Measurements from ENCODE around the gene LRP1B.

LRP1B gene

GRCh38 chr2:140882671-140883620 is 1247.9 kb downstream of the LRP1B start:
- Histone ChIP-seq H3K4me1 (ENCODE audit: control insufficient read depth, insufficient read depth, low read length) (peaks cover 10% of the 10 kb centered on the region; the same call in 1 of the 2 replicates), H3K9ac (ENCODE audit: low read length) (no peak overlapping the region), H3K36me3 (ENCODE audit: control insufficient read depth, insufficient read depth, low read length) (no peaks in the 10 kb centered on the region), H3K27me3 (ENCODE audit: control insufficient read depth, insufficient read depth, low read length) (no peaks in the 10 kb centered on the region), H3K9me3 (ENCODE audit: control insufficient read depth, insufficient read depth, low read depth, low read length) (peaks cover 3% of the 10 kb centered on the region; the same call in 1 of the 2 replicates), H3K27ac (ENCODE audit: low read depth, low read length) (no peak overlapping the region), H3K4me3 (ENCODE audit: low read depth, low read length) (no peak overlapping the region)

- Histone ChIP-seq H3K9me3 (ENCODE audit: control insufficient read depth, insufficient read depth, low read depth, low read length) (peaks cover 19% of the 10 kb centered on the region), H3K27me3 (ENCODE audit: control insufficient read depth, insufficient read depth, low read length) (no peaks in the 10 kb centered on the region), H3K36me3 (ENCODE audit: control insufficient read depth, insufficient read depth, low read length) (no peaks in the 10 kb centered on the region), H3K4me3 (ENCODE audit: low read depth, low read length) (no peak overlapping the region), H3K9ac (ENCODE audit: low read length) (no peak overlapping the region), H3K4me1 (ENCODE audit: control insufficient read depth, insufficient read depth, low read length) (peaks cover 10% of the 10 kb centered on the region; the same call in 1 of the 2 replicates), H3K27ac (ENCODE audit: low read depth, low read length) (no peak overlapping the region)
These were observed 1250.2 kb downstream of the LRP1B start for GRCh38 chr2:140880573-140880972.

- H3K4me3 ChIP-seq (ENCODE audit: low read depth, low read length): no peak overlapping the region
- H3K36me3 ChIP-seq (ENCODE audit: control insufficient read depth, insufficient read depth, low read length): no peaks in the 10 kb centered on the region
- no peaks in the 10 kb centered on the region for H3K4me1 ChIP-seq (ENCODE audit: control insufficient read depth, insufficient read depth, low read length)
- H3K27me3 ChIP-seq (ENCODE audit: control insufficient read depth, insufficient read depth, low read length): no peaks in the 10 kb centered on the region
- H3K9ac ChIP-seq (ENCODE audit: low read length): no peak overlapping the region
- no peak overlapping the region for H3K27ac ChIP-seq (ENCODE audit: low read depth, low read length)
- H3K9me3 ChIP-seq (ENCODE audit: control insufficient read depth, insufficient read depth, low read depth, low read length): peaks cover 38% of the 10 kb centered on the region
These were observed 1254.8 kb downstream of the LRP1B start for GRCh38 chr2:140876015-140876414.

- H3K4me1 ChIP-seq (ENCODE audit: control insufficient read depth, insufficient read depth, low read length): no peaks in the 10 kb centered on the region
- no peak overlapping the region for H3K9ac ChIP-seq (ENCODE audit: low read length)
- H3K9me3 ChIP-seq (ENCODE audit: control insufficient read depth, insufficient read depth, low read depth, low read length): peaks cover 38% of the 10 kb centered on the region
- no peak overlapping the region for H3K4me3 ChIP-seq (ENCODE audit: low read depth, low read length)
- H3K27ac ChIP-seq (ENCODE audit: low read depth, low read length): no peak overlapping the region
- no peaks in the 10 kb centered on the region for H3K27me3 ChIP-seq (ENCODE audit: control insufficient read depth, insufficient read depth, low read length)
- no peaks in the 10 kb centered on the region for H3K36me3 ChIP-seq (ENCODE audit: control insufficient read depth, insufficient read depth, low read length)
These were observed 1256.8 kb downstream of the LRP1B start for GRCh38 chr2:140873915-140874531.

- Histone ChIP-seq H3K4me3 (ENCODE audit: low read depth, low read length) (no peak overlapping the region), H3K36me3 (ENCODE audit: control insufficient read depth, insufficient read depth, low read length) (no peaks in the 10 kb centered on the region), H3K4me1 (ENCODE audit: control insufficient read depth, insufficient read depth, low read length) (no peaks in the 10 kb centered on the region), H3K9ac (ENCODE audit: low read length) (no peak overlapping the region), H3K27ac (ENCODE audit: low read depth, low read length) (no peak overlapping the region), H3K9me3 (ENCODE audit: control insufficient read depth, insufficient read depth, low read depth, low read length) (peaks cover 20% of the 10 kb centered on the region), H3K27me3 (ENCODE audit: control insufficient read depth, insufficient read depth, low read length) (no peaks in the 10 kb centered on the region)
These were observed 1260.9 kb downstream of the LRP1B start for GRCh38 chr2:140869925-140870324.

- H3K9me3 ChIP-seq (ENCODE audit: control insufficient read depth, insufficient read depth, low read depth, low read length): peaks cover 13% of the 10 kb centered on the region
- H3K4me1 ChIP-seq (ENCODE audit: control insufficient read depth, insufficient read depth, low read length): no peaks in the 10 kb centered on the region
- no peak overlapping the region for H3K4me3 ChIP-seq (ENCODE audit: low read depth, low read length)
- no peak overlapping the region for H3K9ac ChIP-seq (ENCODE audit: low read length)
- no peak overlapping the region for H3K27ac ChIP-seq (ENCODE audit: low read depth, low read length)
- H3K27me3 ChIP-seq (ENCODE audit: control insufficient read depth, insufficient read depth, low read length): no peaks in the 10 kb centered on the region
- no peaks in the 10 kb centered on the region for H3K36me3 ChIP-seq (ENCODE audit: control insufficient read depth, insufficient read depth, low read length)
These were observed 1261.7 kb downstream of the LRP1B start for GRCh38 chr2:140869107-140869506.

- Histone ChIP-seq H3K27me3 (ENCODE audit: control insufficient read depth, insufficient read depth, low read length) (no peaks in the 10 kb centered on the region), H3K9ac (ENCODE audit: low read length) (no peak overlapping the region), H3K9me3 (ENCODE audit: control insufficient read depth, insufficient read depth, low read depth, low read length) (peaks cover 4% of the 10 kb centered on the region)
These were observed 1265.0 kb downstream of the LRP1B start for GRCh38 chr2:140865837-140866236.

GRCh38 chr2:140863713-140864112 is 1267.1 kb downstream of the LRP1B start:
- H3K27ac ChIP-seq (ENCODE audit: low read depth, low read length): no peak overlapping the region
- peaks cover 6% of the 10 kb centered on the region for H3K9me3 ChIP-seq (ENCODE audit: control insufficient read depth, insufficient read depth, low read depth, low read length)
- H3K4me3 ChIP-seq (ENCODE audit: low read depth, low read length): no peak overlapping the region

More at GRCh38 chr2:140865837-140866236, 1265.0 kb downstream of the LRP1B start:
- no peaks in the 10 kb centered on the region for H3K4me1 ChIP-seq (ENCODE audit: control insufficient read depth, insufficient read depth, low read length)
- H3K36me3 ChIP-seq (ENCODE audit: control insufficient read depth, insufficient read depth, low read length): no peaks in the 10 kb centered on the region
- no peak overlapping the region for H3K4me3 ChIP-seq (ENCODE audit: low read depth, low read length)
- H3K27ac ChIP-seq (ENCODE audit: low read depth, low read length): no peak overlapping the region

GRCh38 chr2:140862181-140862580 is 1268.6 kb downstream of the LRP1B start:
- no peaks in the 10 kb centered on the region for H3K27me3 ChIP-seq (ENCODE audit: control insufficient read depth, insufficient read depth, low read length)
- no peaks in the 10 kb centered on the region for H3K36me3 ChIP-seq (ENCODE audit: control insufficient read depth, insufficient read depth, low read length)
- H3K4me3 ChIP-seq (ENCODE audit: low read depth, low read length): no peak overlapping the region
- H3K4me1 ChIP-seq (ENCODE audit: control insufficient read depth, insufficient read depth, low read length): peaks cover 3% of the 10 kb centered on the region; the same call in 1 of the 2 replicates
- H3K27ac ChIP-seq (ENCODE audit: low read depth, low read length): no peak overlapping the region
- no peak overlapping the region for H3K9ac ChIP-seq (ENCODE audit: low read length)
- H3K9me3 ChIP-seq (ENCODE audit: control insufficient read depth, insufficient read depth, low read depth, low read length): peaks cover 4% of the 10 kb centered on the region

More at GRCh38 chr2:140863713-140864112, 1267.1 kb downstream of the LRP1B start:
- H3K27me3 ChIP-seq (ENCODE audit: control insufficient read depth, insufficient read depth, low read length): no peaks in the 10 kb centered on the region
- no peak overlapping the region for H3K9ac ChIP-seq (ENCODE audit: low read length)
- peaks cover 3% of the 10 kb centered on the region; the same call in 1 of the 2 replicates for H3K4me1 ChIP-seq (ENCODE audit: control insufficient read depth, insufficient read depth, low read length)
- H3K36me3 ChIP-seq (ENCODE audit: control insufficient read depth, insufficient read depth, low read length): no peaks in the 10 kb centered on the region

GRCh38 chr2:140861666-140862065 is 1269.2 kb downstream of the LRP1B start:
- Histone ChIP-seq H3K4me1 (ENCODE audit: control insufficient read depth, insufficient read depth, low read length) (peaks cover 3% of the 10 kb centered on the region; the same call in 1 of the 2 replicates), H3K27me3 (ENCODE audit: control insufficient read depth, insufficient read depth, low read length) (no peaks in the 10 kb centered on the region), H3K36me3 (ENCODE audit: control insufficient read depth, insufficient read depth, low read length) (no peaks in the 10 kb centered on the region), H3K9ac (ENCODE audit: low read length) (no peak overlapping the region), H3K27ac (ENCODE audit: low read depth, low read length) (no peak overlapping the region), H3K4me3 (ENCODE audit: low read depth, low read length) (no peak overlapping the region), H3K9me3 (ENCODE audit: control insufficient read depth, insufficient read depth, low read depth, low read length) (peaks cover 4% of the 10 kb centered on the region)

- Histone ChIP-seq H3K27ac (ENCODE audit: low read depth, low read length) (no peak overlapping the region), H3K4me3 (ENCODE audit: low read depth, low read length) (no peak overlapping the region), H3K4me1 (ENCODE audit: control insufficient read depth, insufficient read depth, low read length) (no peaks in the 10 kb centered on the region), H3K9ac (ENCODE audit: low read length) (no peak overlapping the region), H3K36me3 (ENCODE audit: control insufficient read depth, insufficient read depth, low read length) (no peaks in the 10 kb centered on the region), H3K27me3 (ENCODE audit: control insufficient read depth, insufficient read depth, low read length) (no peaks in the 10 kb centered on the region), H3K9me3 (ENCODE audit: control insufficient read depth, insufficient read depth, low read depth, low read length) (peaks cover 4% of the 10 kb centered on the region)
These were observed 1275.3 kb downstream of the LRP1B start for GRCh38 chr2:140855471-140855870.
